Activated T-cell treated with anti-CD3 and anti-CD28 coated beads for 24 hours (primary cell): ENCODE data around the gene MYG1.
A peak's percentile ranks its signal among the peaks of the same experiment; 100 is the strongest.
"Not testable (repeated sequence)": the region's sequence is repeated elsewhere in the genome, so short reads cannot be mapped to it uniquely, and the experiment has no call there.

Experiments used
- DNase-seq: peaks from one replicate; pipeline ENCODE4 v3.0.0-alpha.2; 2020; ENCODE audit warnings: low read depth

MYG1 gene

GRCh38 chr12:53328043-53328435, 28.5 kb downstream of the MYG1 start:
- no peak for DNase-seq

GRCh38 chr12:53330671-53331070, 31.2 kb downstream of the MYG1 start:
- DNase-seq = no peak

- not testable (repeated sequence) for DNase-seq
Measured at GRCh38 chr12:53332339-53332738, 32.8 kb downstream of the MYG1 start.

GRCh38 chr12:53332744-53333143, 33.2 kb downstream of the MYG1 start:
- no peak for DNase-seq

GRCh38 chr12:53333289-53333688, 33.8 kb downstream of the MYG1 start:
- no peak for DNase-seq

GRCh38 chr12:53333845-53334244, 34.4 kb downstream of the MYG1 start:
- DNase-seq = no peak

- DNase-seq = no peak
Measured at GRCh38 chr12:53334822-53335221, 35.3 kb downstream of the MYG1 start.

- DNase-seq = no peak
Measured at GRCh38 chr12:53336181-53336681, 36.7 kb downstream of the MYG1 start, which contains the start of gene SP7. Gene SP7, minus strand, starts transcription at chr12:53336354. Its CDS starts 708 bp downstream, at chr12:53335646.

- DNase-seq = no peak
Measured at GRCh38 chr12:53338017-53338416, 38.5 kb downstream of the MYG1 start.

GRCh38 chr12:53338916-53339315, 39.4 kb downstream of the MYG1 start:
- no peak for DNase-seq

GRCh38 chr12:53340398-53340797, 40.9 kb downstream of the MYG1 start:
- no peak for DNase-seq

GRCh38 chr12:53343449-53343848, 44.0 kb downstream of the MYG1 start:
- DNase-seq = no peak

- DNase-seq = no peak
Measured at GRCh38 chr12:53343969-53344368, 44.5 kb downstream of the MYG1 start.

- no peak for DNase-seq
Measured at GRCh38 chr12:53344487-53344823, 45.0 kb downstream of the MYG1 start.

GRCh38 chr12:53344824-53345485, 45.5 kb downstream of the MYG1 start:
- peak; percentile 69 for DNase-seq

GRCh38 chr12:53345486-53346188, 46.1 kb downstream of the MYG1 start:
- no peak for DNase-seq

GRCh38 chr12:53346491-53346890, 47.0 kb downstream of the MYG1 start:
- DNase-seq = no peak

- DNase-seq = no peak
Measured at GRCh38 chr12:53347905-53348304, 48.4 kb downstream of the MYG1 start.

GRCh38 chr12:53352331-53353256, 53.1 kb downstream of the MYG1 start:
- peak; percentile 75 for DNase-seq

GRCh38 chr12:53353257-53353655, 53.8 kb downstream of the MYG1 start:
- no peak for DNase-seq

GRCh38 chr12:53355121-53355520, 55.6 kb downstream of the MYG1 start:
- no peak for DNase-seq
